ENCODE results near the gene PNPLA7.
"Not testable (repeated sequence)": the region's sequence is repeated elsewhere in the genome, so short reads cannot be mapped to it uniquely, and the experiment has no call there.

Gene PNPLA7

GRCh38 chr9:137550231-137550621 lies at the start of gene PNPLA7:
Gene PNPLA7, minus strand, starts transcription at chr9:137550402. Its CDS starts 205 bp downstream, at chr9:137550197.
- DNase-seq: peak; percentile 43

GRCh38 chr9:137598943-137599342 lies 48.7 kb upstream of the PNPLA7 start:
- DNase-seq: no peak

GRCh38 chr9:137596577-137596976 lies 46.4 kb upstream of the PNPLA7 start:
- DNase-seq: not testable (repeated sequence)

- DNase-seq: no peak
These were observed 43.0 kb upstream of the PNPLA7 start for GRCh38 chr9:137593176-137593575.

- DNase-seq: no peak
These were observed 42.6 kb upstream of the PNPLA7 start for GRCh38 chr9:137592767-137593166.

GRCh38 chr9:137590469-137591383 lies 40.5 kb upstream of the PNPLA7 start, which contains the start of gene ZMYND19:
Gene ZMYND19, minus strand, starts transcription at chr9:137590512. Its CDS starts 249 bp downstream, at chr9:137590263.
- peak; percentile 90 for DNase-seq

GRCh38 chr9:137590123-137590468 lies 39.9 kb upstream of the PNPLA7 start:
- no peak for DNase-seq

- DNase-seq: no peak
These were observed 39.4 kb upstream of the PNPLA7 start for GRCh38 chr9:137589441-137590122.

GRCh38 chr9:137588891-137589290 lies 38.7 kb upstream of the PNPLA7 start:
- DNase-seq: no peak

GRCh38 chr9:137588311-137588710 lies 38.1 kb upstream of the PNPLA7 start:
- no peak for DNase-seq

- DNase-seq: no peak
These were observed 36.7 kb upstream of the PNPLA7 start for GRCh38 chr9:137586854-137587253.

- DNase-seq: no peak
These were observed 33.8 kb upstream of the PNPLA7 start for GRCh38 chr9:137583957-137584356.

GRCh38 chr9:137583347-137583746 lies 33.1 kb upstream of the PNPLA7 start:
- no peak for DNase-seq

GRCh38 chr9:137582286-137582860 lies 32.2 kb upstream of the PNPLA7 start:
- no peak for DNase-seq

- no peak for DNase-seq
These were observed 31.4 kb upstream of the PNPLA7 start for GRCh38 chr9:137581361-137582285.

GRCh38 chr9:137580954-137581322 lies 30.7 kb upstream of the PNPLA7 start:
- DNase-seq: no peak

GRCh38 chr9:137580209-137580953 lies 30.2 kb upstream of the PNPLA7 start:
- no peak for DNase-seq

GRCh38 chr9:137579259-137579604 lies 29.0 kb upstream of the PNPLA7 start:
- no peak for DNase-seq

GRCh38 chr9:137578518-137579258 lies 28.5 kb upstream of the PNPLA7 start, which contains the start of gene DPH7:
Gene DPH7, minus strand, starts transcription at chr9:137578925. Its CDS starts 148 bp downstream, at chr9:137578777.
- peak; percentile 96 for DNase-seq

- no peak for DNase-seq
These were observed 25.7 kb upstream of the PNPLA7 start for GRCh38 chr9:137575716-137576411.

GRCh38 chr9:137575364-137575715 lies 25.1 kb upstream of the PNPLA7 start:
- no peak for DNase-seq
